ENCODE measurements around the gene ITPR1. TPM values are rescaled to one million over a fixed set of nuclear protein-coding genes. Genes with fewer than 3 reads are reported as not detected.
"Not testable (repeated sequence)": the region's sequence is repeated elsewhere in the genome, so short reads cannot be mapped to it uniquely, and the experiment has no call there.

Gene ITPR1
- total RNA-seq, 4 donors from 2014 or later: 210 to 261 (median 232) TPM

- Histone ChIP-seq H3K27ac (no peak overlapping the region), H3K27me3 (no peaks in the 10 kb centered on the region), H3K4me3 (replicated peaks in 1 of 3) (no peak overlapping the region), H3K4me1 (no peaks in the 10 kb centered on the region), H3K36me3 (peaks cover 0 to 1% of the 10 kb centered on the region in 2 donors), H3K9me3 (no peaks in the 10 kb centered on the region)
- no peak for DNase-seq
- intact Hi-C loops (cut with DNase I): no loop called here
- TF ChIP-seq, protein P1, sequence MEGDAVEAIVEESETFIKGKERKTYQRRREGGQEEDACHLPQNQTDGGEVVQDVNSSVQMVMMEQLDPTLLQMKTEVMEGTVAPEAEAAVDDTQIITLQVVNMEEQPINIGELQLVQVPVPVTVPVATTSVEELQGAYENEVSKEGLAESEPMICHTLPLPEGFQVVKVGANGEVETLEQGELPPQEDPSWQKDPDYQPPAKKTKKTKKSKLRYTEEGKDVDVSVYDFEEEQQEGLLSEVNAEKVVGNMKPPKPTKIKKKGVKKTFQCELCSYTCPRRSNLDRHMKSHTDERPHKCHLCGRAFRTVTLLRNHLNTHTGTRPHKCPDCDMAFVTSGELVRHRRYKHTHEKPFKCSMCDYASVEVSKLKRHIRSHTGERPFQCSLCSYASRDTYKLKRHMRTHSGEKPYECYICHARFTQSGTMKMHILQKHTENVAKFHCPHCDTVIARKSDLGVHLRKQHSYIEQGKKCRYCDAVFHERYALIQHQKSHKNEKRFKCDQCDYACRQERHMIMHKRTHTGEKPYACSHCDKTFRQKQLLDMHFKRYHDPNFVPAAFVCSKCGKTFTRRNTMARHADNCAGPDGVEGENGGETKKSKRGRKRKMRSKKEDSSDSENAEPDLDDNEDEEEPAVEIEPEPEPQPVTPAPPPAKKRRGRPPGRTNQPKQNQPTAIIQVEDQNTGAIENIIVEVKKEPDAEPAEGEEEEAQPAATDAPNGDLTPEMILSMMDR (IDR thresholded peaks at IDR 0.05): no peak
- TF ChIP-seq POLR2A (IDR thresholded peaks at IDR 0.05): no peak
These were observed 39.0 kb upstream of the ITPR1 start for GRCh38 chr3:4454142-4454541.

- 85 to 92% methylated on average over 14 of the region's 14 CpGs for WGBS, 2 donors
- H3K4me1 ChIP-seq; DNase-seq; H3K27me3 ChIP-seq; H3K27ac ChIP-seq; H3K9me3 ChIP-seq; intact Hi-C loops (cut with DNase I); H3K4me3 ChIP-seq (replicated peaks in 1 of 3); H3K36me3 ChIP-seq: not testable (repeated sequence)
These were observed 36.4 kb upstream of the ITPR1 start for GRCh38 chr3:4456780-4457179.

- DNase-seq: no peak
- 90 to 94% methylated on average over 3 of the region's 3 CpGs for WGBS, 2 donors
- Histone ChIP-seq H3K9me3 (no peaks in the 10 kb centered on the region), H3K4me1 (no peaks in the 10 kb centered on the region), H3K27ac (no peak overlapping the region), H3K4me3 (replicated peaks in 1 of 3) (no peak overlapping the region), H3K27me3 (no peaks in the 10 kb centered on the region), H3K36me3 (no peaks in the 10 kb centered on the region)
- intact Hi-C loops (cut with DNase I): no loop called here
- TF ChIP-seq, protein P1 (IDR thresholded peaks at IDR 0.05): no peak
- TF ChIP-seq POLR2A (IDR thresholded peaks at IDR 0.05): no peak
These were observed 34.2 kb upstream of the ITPR1 start for GRCh38 chr3:4458961-4459360.

DNA sequence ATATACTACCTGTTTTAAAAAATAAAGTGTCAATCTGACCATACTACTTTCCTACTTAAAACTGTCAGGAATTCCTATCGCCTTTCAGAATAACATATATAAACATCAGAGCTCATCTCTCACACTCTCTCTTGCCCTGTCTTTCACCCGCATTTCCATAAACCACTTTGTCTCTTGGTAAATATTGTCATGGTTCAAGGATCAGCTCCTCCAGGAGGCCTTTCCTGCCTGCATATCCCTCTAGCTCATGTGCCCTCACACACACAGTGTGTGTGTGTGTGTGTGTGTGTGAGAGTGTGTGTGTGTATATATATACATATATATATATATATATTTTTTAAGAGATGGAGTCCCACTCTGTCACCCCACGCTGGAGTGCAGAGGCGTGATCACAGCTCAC, 32.8 kb upstream of the ITPR1 start:
- no peaks in the 10 kb centered on the region for H3K9me3 ChIP-seq
- H3K4me3 ChIP-seq (replicated peaks in 1 of 3): no peak overlapping the region
- H3K4me1 ChIP-seq: no peaks in the 10 kb centered on the region
- DNase-seq: no peak
- TF ChIP-seq POLR2A (IDR thresholded peaks at IDR 0.05): no peak
- TF ChIP-seq, protein P1 (IDR thresholded peaks at IDR 0.05): no peak
- intact Hi-C loops (cut with DNase I): loop anchor here (10.0 kb wide), 1 partner anchor 174 kb away; no protein-coding TSS in a partner anchor
- H3K27ac ChIP-seq: no peak overlapping the region
- WGBS, 2 donors: 86 to 89% methylated on average over 4 of the region's 4 CpGs
- no peaks in the 10 kb centered on the region for H3K27me3 ChIP-seq
- no peaks in the 10 kb centered on the region for H3K36me3 ChIP-seq

GRCh38 chr3:4461468-4462090, 31.6 kb upstream of the ITPR1 start:
- 77% methylated on average over 2 of the region's 2 CpGs for WGBS, 2 donors
- H3K4me1 ChIP-seq: peaks cover 4 to 5% of the 10 kb centered on the region in 2 donors
- intact Hi-C loops (cut with DNase I): loop anchor here (10.0 kb wide), 1 partner anchor 173 kb away; no protein-coding TSS in a partner anchor
- no peak for TF ChIP-seq POLR2A (IDR thresholded peaks at IDR 0.05)
- TF ChIP-seq, protein P1 (IDR thresholded peaks at IDR 0.05): no peak
- DNase-seq: no peak
- H3K27ac ChIP-seq: no peak overlapping the region
- no peak overlapping the region for H3K4me3 ChIP-seq (replicated peaks in 1 of 3)
- no peaks in the 10 kb centered on the region for H3K36me3 ChIP-seq
- no peaks in the 10 kb centered on the region for H3K27me3 ChIP-seq
- H3K9me3 ChIP-seq: no peaks in the 10 kb centered on the region

Data from thyroid gland (tissue), 4 donors.